ENCODE data around the gene GANC. TPM values are rescaled to one million over a fixed set of nuclear protein-coding genes. Genes with fewer than 3 reads are reported as not detected.

Gene GANC
- total and polyA plus RNA-seq, 9 of the 15 experiments (the other 6 are each of a cell fraction or from before 2014, with no cell fraction given) = 10.9 to 19.0 (median 14.5) TPM

GRCh38 chr15:42279234-42279723 lies 6.3 kb downstream of the GANC start (continued):
- TF ChIP-seq, protein P1, sequence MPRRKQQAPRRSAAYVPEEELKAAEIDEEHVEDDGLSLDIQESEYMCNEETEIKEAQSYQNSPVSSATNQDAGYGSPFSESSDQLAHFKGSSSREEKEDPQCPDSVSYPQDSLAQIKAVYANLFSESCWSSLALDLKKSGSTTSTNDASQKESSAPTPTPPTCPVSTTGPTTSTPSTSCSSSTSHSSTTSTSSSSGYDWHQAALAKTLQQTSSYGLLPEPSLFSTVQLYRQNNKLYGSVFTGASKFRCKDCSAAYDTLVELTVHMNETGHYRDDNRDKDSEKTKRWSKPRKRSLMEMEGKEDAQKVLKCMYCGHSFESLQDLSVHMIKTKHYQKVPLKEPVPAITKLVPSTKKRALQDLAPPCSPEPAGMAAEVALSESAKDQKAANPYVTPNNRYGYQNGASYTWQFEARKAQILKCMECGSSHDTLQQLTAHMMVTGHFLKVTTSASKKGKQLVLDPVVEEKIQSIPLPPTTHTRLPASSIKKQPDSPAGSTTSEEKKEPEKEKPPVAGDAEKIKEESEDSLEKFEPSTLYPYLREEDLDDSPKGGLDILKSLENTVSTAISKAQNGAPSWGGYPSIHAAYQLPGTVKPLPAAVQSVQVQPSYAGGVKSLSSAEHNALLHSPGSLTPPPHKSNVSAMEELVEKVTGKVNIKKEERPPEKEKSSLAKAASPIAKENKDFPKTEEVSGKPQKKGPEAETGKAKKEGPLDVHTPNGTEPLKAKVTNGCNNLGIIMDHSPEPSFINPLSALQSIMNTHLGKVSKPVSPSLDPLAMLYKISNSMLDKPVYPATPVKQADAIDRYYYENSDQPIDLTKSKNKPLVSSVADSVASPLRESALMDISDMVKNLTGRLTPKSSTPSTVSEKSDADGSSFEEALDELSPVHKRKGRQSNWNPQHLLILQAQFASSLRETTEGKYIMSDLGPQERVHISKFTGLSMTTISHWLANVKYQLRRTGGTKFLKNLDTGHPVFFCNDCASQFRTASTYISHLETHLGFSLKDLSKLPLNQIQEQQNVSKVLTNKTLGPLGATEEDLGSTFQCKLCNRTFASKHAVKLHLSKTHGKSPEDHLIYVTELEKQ (CRISPR knock-in tag; IDR thresholded peaks at IDR 0.05) = no peak
- TF ChIP-seq CBFB (CRISPR knock-in tag; IDR thresholded peaks at IDR 0.05) (no peak), HSF4 (CRISPR knock-in tag; IDR thresholded peaks at IDR 0.05; ENCODE audit: borderline replicate concordance) (no peak), STAT5A (IDR thresholded peaks at IDR 0.05; ENCODE audit: borderline replicate concordance, low read length) (no peak), ZNF707 (CRISPR knock-in tag; conservative IDR thresholded peaks at IDR 0.05) (no peak), NR4A1 (CRISPR knock-in tag; IDR thresholded peaks at IDR 0.05) (no peak), NR4A1 (tag; IDR thresholded peaks at IDR 0.05) (no peak), RBM22 (IDR thresholded peaks at IDR 0.05; ENCODE audit: low read depth, low read length, poor library complexity, severe bottlenecking) (no peak), ZNF444 (CRISPR knock-in tag; IDR thresholded peaks at IDR 0.05) (no peak), AFF1 (IDR thresholded peaks at IDR 0.05; ENCODE audit: low read depth in 1 of 2, partially characterized antibody in 2 of 2) (peak in 1 of 2 experiments; percentile 51), IRF2 (CRISPR knock-in tag; IDR thresholded peaks at IDR 0.05) (no peak), HES1 (IDR thresholded peaks at IDR 0.05; ENCODE audit: low read depth) (no peak), HNRNPL (IDR thresholded peaks at IDR 0.05; ENCODE audit: low read depth, low read length) (no peak), MED1 (CRISPR knock-in tag; IDR thresholded peaks at IDR 0.05; ENCODE audit: borderline replicate concordance) (no peak), FOXA1 (IDR thresholded peaks at IDR 0.05; ENCODE audit: borderline replicate concordance) (no peak)
- TF ChIP-seq, protein P2, sequence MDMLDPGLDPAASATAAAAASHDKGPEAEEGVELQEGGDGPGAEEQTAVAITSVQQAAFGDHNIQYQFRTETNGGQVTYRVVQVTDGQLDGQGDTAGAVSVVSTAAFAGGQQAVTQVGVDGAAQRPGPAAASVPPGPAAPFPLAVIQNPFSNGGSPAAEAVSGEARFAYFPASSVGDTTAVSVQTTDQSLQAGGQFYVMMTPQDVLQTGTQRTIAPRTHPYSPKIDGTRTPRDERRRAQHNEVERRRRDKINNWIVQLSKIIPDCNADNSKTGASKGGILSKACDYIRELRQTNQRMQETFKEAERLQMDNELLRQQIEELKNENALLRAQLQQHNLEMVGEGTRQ (CRISPR knock-in tag; IDR thresholded peaks at IDR 0.05) = no peak
- TF ChIP-seq, protein P3, sequence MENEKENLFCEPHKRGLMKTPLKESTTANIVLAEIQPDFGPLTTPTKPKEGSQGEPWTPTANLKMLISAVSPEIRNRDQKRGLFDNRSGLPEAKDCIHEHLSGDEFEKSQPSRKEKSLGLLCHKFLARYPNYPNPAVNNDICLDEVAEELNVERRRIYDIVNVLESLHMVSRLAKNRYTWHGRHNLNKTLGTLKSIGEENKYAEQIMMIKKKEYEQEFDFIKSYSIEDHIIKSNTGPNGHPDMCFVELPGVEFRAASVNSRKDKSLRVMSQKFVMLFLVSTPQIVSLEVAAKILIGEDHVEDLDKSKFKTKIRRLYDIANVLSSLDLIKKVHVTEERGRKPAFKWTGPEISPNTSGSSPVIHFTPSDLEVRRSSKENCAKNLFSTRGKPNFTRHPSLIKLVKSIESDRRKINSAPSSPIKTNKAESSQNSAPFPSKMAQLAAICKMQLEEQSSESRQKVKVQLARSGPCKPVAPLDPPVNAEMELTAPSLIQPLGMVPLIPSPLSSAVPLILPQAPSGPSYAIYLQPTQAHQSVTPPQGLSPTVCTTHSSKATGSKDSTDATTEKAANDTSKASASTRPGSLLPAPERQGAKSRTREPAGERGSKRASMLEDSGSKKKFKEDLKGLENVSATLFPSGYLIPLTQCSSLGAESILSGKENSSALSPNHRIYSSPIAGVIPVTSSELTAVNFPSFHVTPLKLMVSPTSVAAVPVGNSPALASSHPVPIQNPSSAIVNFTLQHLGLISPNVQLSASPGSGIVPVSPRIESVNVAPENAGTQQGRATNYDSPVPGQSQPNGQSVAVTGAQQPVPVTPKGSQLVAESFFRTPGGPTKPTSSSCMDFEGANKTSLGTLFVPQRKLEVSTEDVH (IDR thresholded peaks at IDR 0.05; ENCODE audit: low read depth, partially characterized antibody) = no peak
